Activated naive CD8-positive, alpha-beta T cell treated with anti-CD3 and anti-CD28 coated beads for 36 hours (primary cell): ENCODE results near the gene KRT34. TPM values are rescaled to one million over a fixed set of nuclear protein-coding genes. Genes with fewer than 3 reads are reported as not detected.
A peak's percentile ranks its signal among the peaks of the same experiment; 100 is the strongest.
"Not testable (repeated sequence)": the region's sequence is repeated elsewhere in the genome, so short reads cannot be mapped to it uniquely, and the experiment has no call there.

Experiments
- DNase-seq: peaks from one replicate; pipeline ENCODE4 v3.0.0; 2021
- H3K27ac Mint-ChIP-seq: one replicate; pipeline ENCODE4 v1.8.0; 2022; ENCODE audit warnings: mild to moderate bottlenecking, moderate library complexity, mixed read lengths
- H3K27me3 Mint-ChIP-seq: one replicate; pipeline ENCODE4 v1.8.0; 2022; ENCODE audit warnings: mild to moderate bottlenecking, mixed read lengths
- H3K36me3 Mint-ChIP-seq: one replicate; pipeline ENCODE4 v1.8.0; 2021; ENCODE audit warnings: mild to moderate bottlenecking, mixed read lengths
- H3K4me1 Mint-ChIP-seq: one replicate; pipeline ENCODE4 v1.8.0; 2021; ENCODE audit warnings: mixed read lengths
- H3K4me3 Mint-ChIP-seq: one replicate; pipeline ENCODE4 v1.8.0; 2022; ENCODE audit warnings: mild to moderate bottlenecking, moderate library complexity, mixed read lengths
- H3K9me3 Mint-ChIP-seq: one replicate; pipeline ENCODE4 v1.8.0; 2022; ENCODE audit warnings: mixed read lengths
- total RNA-seq, 2 experiments: library from RNA; stranded (reverse); gene quantifications; one replicate each; pipeline ENCODE4 v1.2.3, GENCODE V29; 2021

Gene KRT34
- total RNA-seq, 2 experiments from 2014 or later, result not detected

DNA sequence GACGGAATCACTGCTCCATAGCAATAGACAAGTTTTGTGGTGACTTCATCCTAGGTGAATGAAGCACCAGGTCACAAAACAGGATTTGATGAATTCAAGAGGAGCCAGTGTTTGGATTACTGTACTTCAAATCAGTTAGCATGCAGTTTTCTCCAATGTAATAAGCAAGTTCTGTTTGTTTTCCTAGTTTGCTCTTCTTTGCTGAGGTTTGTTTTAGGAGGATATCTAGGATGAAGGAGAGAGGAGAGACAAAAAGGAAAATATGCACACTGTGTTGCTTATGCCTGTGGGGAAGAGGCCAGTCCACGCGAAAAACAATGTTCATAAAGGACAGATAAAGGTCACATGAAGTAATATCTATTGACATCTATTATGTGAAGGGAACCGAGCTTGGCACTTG lies 33.3 kb upstream of the KRT34 start:
- Mint-ChIP-seq H3K4me3 (no peak overlapping the region), H3K27ac (no peak overlapping the region), H3K9me3 (no peaks in the 10 kb centered on the region), H3K27me3 (no peaks in the 10 kb centered on the region), H3K4me1 (peaks cover 7% of the 10 kb centered on the region), H3K36me3 (no peaks in the 10 kb centered on the region)
- no peak for DNase-seq

DNA sequence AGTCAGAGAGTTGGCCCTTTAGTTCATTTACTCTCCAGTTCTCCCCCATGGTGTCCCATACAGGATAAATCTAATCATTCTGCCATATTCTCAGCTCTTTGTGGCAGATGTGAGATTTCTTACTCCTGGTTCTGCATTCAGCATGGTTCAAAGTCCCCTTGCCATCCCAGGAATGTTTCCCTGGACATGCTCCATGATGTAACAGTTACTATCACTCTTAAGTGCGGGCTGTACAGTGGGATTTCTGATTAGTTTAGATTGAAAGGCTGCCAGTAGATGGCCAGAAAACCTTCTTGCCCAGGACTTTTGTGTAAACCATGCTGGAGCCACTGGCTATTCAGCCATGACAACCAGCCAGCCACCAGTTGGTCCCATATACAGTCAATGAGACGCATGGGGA lies 31.9 kb upstream of the KRT34 start:
- H3K27me3 Mint-ChIP-seq, result no peaks in the 10 kb centered on the region
- H3K4me1 Mint-ChIP-seq, result peaks cover 8% of the 10 kb centered on the region
- no peaks in the 10 kb centered on the region for H3K9me3 Mint-ChIP-seq
- H3K27ac Mint-ChIP-seq, result no peak overlapping the region
- no peak overlapping the region for H3K4me3 Mint-ChIP-seq
- no peak for DNase-seq
- no peaks in the 10 kb centered on the region for H3K36me3 Mint-ChIP-seq

DNA sequence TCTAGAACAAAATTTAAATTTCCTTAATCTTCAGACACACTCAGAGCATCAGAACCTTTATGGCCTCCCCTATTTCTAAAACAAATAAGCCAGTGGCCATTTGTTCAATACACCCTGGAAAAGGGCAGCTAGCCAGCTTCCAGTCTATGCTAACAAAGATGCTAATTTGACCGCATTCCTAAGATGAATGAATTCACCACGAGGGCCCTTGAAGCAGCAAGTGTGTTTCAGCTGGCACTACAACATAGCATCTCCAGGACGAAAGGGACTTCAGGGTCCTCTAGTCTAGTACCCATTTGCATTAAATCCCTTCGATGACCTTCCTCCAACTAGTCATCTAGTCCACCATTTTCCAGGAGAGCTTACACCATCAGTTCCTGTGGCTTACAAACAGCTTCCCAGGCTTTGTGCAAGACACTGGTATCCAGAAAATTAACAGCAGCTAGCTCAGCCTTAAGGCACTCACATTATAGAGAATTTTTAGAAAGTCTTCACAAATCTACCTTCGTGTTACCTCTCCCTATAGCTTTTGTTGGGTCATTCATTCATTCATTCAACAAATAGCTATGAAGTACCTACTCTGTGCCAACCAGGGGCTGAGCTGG lies 31.3 kb upstream of the KRT34 start:
- DNase-seq, result no peak
- H3K27ac Mint-ChIP-seq, result no peak overlapping the region
- H3K4me1 Mint-ChIP-seq, result peaks cover 10% of the 10 kb centered on the region
- no peak overlapping the region for H3K4me3 Mint-ChIP-seq
- H3K27me3 Mint-ChIP-seq, result no peaks in the 10 kb centered on the region
- no peaks in the 10 kb centered on the region for H3K36me3 Mint-ChIP-seq
- H3K9me3 Mint-ChIP-seq, result no peaks in the 10 kb centered on the region

DNA sequence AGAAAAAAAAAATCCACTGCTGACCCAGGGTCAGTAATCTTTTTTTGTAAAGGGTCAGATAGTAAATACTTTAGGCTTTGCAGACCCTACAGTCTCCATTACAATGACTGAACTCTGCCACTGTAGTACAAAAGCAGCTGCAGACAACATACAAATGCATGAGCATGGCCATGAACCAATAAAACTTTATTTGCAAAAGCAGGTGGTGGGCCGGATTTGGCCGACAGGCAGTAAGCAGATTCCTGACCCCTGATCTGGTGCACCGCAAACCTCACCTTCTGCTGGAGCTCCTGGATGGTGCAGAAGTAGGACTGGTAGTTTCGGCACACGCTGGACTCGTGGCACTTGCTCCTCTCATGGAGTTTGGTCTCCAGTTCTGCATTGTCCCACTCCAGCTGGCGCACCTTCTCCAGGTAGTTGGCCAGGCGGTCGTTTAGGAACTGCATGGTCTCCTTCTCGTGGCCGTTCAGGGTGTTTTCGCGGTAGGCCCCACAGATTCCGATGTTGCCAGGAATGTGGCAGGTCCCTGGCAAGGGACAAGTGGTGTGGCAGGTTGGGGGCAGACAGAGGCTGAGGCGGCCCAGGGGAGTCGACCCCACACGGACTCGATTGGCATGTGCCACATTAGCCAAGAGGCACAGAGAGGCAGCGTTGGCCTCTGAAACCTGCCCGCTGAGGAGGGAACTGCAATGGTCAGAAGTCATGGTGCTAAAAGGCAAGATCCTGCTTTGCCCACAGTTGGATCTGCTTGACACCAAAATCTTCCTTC lies 29.1 kb upstream of the KRT34 start:
- H3K27me3 Mint-ChIP-seq, result no peaks in the 10 kb centered on the region
- H3K4me1 Mint-ChIP-seq, result peaks cover 7% of the 10 kb centered on the region
- no peak overlapping the region for H3K4me3 Mint-ChIP-seq
- H3K36me3 Mint-ChIP-seq, result no peaks in the 10 kb centered on the region
- DNase-seq, result no peak
- no peaks in the 10 kb centered on the region for H3K9me3 Mint-ChIP-seq
- H3K27ac Mint-ChIP-seq, result no peak overlapping the region

DNA sequence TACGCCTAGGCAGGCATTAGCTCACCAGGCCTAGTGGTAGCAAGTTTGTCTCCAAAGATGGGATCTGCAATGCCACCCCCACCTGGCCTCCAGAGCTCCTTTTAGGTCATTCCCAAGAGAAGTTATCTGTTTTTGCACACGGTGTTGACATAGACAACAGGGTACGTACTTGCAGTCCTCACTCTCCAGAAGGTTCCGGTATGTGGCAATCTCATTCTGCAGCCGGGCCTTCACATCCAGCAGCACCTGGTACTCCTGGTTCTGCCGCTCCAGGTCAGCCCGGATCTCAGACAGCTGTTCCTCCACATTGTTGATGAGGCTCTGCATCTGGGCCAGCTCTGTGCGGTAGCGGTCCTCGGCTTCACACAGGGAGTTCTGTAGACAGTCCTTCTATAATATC lies 25.1 kb upstream of the KRT34 start:
- Mint-ChIP-seq H3K27me3 (peaks cover 2% of the 10 kb centered on the region), H3K36me3 (no peaks in the 10 kb centered on the region), H3K27ac (no peak overlapping the region), H3K4me1 (peaks cover 30% of the 10 kb centered on the region), H3K9me3 (no peaks in the 10 kb centered on the region), H3K4me3 (no peak overlapping the region)
- no peak for DNase-seq

DNA sequence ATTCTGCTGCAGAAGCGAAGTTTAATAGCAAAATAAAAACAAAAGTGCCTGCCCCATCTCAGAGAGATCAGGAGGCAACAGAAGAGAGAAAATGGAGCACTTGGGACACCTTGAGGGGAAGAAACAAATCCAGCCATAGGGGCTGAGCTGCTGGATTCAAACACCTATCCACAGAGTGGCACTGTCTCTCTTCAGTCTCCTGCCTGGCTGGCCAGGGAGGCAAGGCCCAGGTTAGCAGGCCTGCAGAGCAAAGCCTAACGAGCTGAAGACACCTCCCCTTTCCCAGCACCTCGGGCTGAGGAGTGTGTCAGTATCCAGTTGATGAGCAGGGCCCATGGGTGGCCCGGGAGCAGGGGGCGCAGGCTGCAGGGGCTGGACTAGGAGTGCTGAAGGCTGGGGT lies 24.1 kb upstream of the KRT34 start:
- no peak overlapping the region for H3K27ac Mint-ChIP-seq
- H3K4me3 Mint-ChIP-seq, result no peak overlapping the region
- H3K9me3 Mint-ChIP-seq, result no peaks in the 10 kb centered on the region
- peaks cover 31% of the 10 kb centered on the region for H3K4me1 Mint-ChIP-seq
- H3K36me3 Mint-ChIP-seq, result no peaks in the 10 kb centered on the region
- DNase-seq, result no peak
- peaks cover 3% of the 10 kb centered on the region for H3K27me3 Mint-ChIP-seq

DNA sequence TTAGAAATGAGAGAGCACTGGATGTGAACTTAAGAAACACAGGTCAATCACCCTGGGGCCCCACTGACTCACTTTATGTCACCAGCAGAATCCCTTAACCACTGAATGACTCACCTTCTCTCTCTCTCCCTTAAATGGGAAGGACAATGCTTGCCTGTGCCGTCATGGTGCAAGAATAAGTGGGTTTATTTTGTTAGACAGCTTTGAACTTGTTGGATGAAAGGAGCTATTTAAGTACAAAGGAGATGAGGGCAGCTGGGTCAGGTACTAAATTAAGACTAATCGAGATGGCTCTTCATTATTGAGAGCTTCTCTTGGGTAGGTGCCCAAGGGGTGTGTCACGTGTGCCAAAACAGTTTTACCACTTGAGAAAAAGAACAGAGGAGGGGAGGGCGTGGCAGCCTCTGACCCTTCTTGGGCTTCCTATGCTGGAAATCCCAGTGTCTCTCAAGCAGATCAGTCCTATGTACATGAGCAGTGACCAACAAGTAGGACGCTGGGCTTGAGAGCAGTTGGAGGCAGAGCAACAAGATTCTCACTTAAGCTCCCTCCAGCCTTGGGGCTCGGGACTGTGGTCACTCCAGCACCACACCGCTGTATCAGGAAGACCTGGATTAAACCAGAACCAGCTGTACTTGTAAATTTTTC lies 22.0 kb upstream of the KRT34 start:
- Mint-ChIP-seq H3K27ac (peak overlapping the region; percentile 62), H3K9me3 (no peaks in the 10 kb centered on the region), H3K4me1 (peaks cover 27% of the 10 kb centered on the region), H3K27me3 (peaks cover 3% of the 10 kb centered on the region), H3K4me3 (no peak overlapping the region), H3K36me3 (no peaks in the 10 kb centered on the region)
- peak; percentile 54 for DNase-seq

DNA sequence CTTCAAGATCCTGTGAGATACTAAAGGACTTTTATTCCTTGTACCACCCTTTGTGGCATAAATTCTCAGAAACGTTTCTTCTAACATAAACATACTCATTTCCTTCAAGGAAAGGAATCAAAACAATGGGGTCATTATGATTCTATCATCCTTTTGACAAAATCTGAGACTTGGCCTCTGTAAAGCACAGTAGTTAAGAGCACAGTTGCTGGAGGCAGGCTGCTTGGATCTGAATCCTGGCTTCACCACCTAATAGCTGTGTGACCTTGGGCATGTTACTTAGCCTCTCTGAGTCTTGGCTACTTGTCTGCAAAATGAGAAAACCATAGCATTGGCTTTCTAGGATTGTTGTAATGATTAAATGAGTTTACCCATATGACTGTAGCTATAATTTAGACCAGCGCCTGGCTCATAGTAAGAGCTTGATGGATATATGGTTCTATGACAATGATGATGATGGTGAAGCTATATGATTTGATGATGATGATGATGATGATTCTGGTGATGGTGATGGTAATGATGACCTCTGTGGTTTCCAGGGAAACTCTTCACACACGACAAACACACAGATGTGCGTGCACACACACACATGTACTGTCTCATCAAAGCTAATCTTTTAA lies 21.4 kb upstream of the KRT34 start:
- Mint-ChIP-seq H3K36me3 (no peaks in the 10 kb centered on the region), H3K27ac (peak overlapping the region; percentile 43), H3K27me3 (peaks cover 3% of the 10 kb centered on the region), H3K4me3 (no peak overlapping the region), H3K9me3 (no peaks in the 10 kb centered on the region), H3K4me1 (peaks cover 23% of the 10 kb centered on the region)
- no peak for DNase-seq

DNA sequence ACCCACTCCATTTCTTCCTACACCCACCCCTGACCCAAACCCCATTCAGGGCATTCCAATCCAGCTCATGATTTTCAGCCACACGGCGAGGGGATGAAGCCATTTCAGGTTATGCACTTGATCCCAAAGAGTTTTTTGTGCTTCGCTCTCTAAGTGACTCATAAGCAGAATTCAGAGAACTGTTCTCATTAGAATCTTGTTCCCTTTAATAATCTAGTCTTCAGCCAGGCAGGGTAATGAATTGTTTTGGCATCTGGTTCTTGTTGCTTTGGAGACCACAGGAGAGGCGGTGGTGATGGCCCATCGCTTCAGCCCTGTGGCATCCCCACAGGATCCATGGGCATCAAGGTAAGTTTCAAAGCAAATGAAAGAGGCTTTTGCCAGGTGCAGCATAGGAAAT lies 20.1 kb upstream of the KRT34 start:
- no peak overlapping the region for H3K4me3 Mint-ChIP-seq
- no peak for DNase-seq
- H3K9me3 Mint-ChIP-seq, result no peaks in the 10 kb centered on the region
- H3K27me3 Mint-ChIP-seq, result peaks cover 3% of the 10 kb centered on the region
- peaks cover 23% of the 10 kb centered on the region for H3K4me1 Mint-ChIP-seq
- no peaks in the 10 kb centered on the region for H3K36me3 Mint-ChIP-seq
- no peak overlapping the region for H3K27ac Mint-ChIP-seq

DNA sequence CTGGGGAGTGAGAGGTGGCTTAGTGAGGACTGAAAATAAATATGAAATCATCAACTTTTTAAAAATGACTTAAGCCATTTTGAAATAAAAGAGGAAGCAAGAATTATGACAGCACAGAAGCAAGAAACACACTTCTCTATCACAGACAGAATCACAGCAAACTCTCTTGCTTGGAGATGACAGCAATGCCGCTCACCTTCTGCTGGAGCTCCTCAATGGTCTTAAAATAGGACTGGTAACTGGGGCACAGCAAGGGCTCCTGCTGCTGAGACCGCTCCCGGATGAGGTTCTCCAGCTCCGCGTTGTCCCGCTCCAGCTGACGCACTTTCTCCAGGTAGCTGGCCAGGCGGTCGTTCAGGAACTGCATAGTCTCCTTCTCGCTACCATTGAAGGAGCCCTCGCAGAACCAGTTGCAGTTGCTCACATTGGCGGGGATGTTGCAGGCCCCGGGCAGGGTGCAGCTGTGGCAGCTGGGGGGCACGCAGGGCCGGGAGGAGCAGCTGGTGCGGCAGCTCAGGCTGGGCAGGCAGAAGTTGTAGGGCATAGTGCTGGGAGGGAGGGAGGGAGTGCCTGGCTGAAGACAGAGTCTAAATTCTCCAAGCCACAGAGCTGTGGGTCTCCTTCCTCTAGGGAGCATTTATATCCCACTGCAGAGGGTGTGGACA lies 15.0 kb upstream of the KRT34 start, which contains the start of gene KRT31:
Gene KRT31, minus strand, starts transcription at position 613 of the 665 bp plus-strand sequence. Its CDS starts 69 bp downstream, at position 544.
- Mint-ChIP-seq H3K4me3 (no peak within 1 kb of the TSS), H3K27me3 (no peaks in the 10 kb centered on the region), H3K9me3 (no peaks in the 10 kb centered on the region), H3K27ac (no peak within 1 kb of the TSS), H3K36me3 (no peaks in the 10 kb centered on the region), H3K4me1 (no peaks in the 10 kb centered on the region)
- no peak for DNase-seq

DNA sequence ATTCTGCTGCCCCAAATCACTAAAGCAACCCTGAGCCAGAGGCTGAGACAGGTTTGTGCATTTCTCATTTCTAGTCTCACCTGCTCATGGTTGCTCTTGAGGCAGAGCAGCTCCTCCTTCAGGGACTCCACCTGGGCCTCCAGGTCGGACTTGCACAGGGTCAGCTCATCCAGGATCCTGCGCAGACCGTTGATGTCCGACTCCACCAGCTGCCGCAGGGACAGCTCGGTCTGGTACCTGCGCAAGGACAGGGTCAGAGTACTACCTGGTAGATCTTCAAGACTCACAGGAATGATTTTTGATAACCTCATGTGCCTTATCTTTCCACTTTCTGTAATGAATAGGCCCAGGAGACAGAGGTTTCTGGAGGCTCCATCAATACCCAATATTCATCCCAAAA lies 14.2 kb upstream of the KRT34 start:
- no peak overlapping the region for H3K27ac Mint-ChIP-seq
- no peaks in the 10 kb centered on the region for H3K27me3 Mint-ChIP-seq
- H3K36me3 Mint-ChIP-seq, result no peaks in the 10 kb centered on the region
- H3K4me3 Mint-ChIP-seq, result no peak overlapping the region
- DNase-seq, result no peak
- no peaks in the 10 kb centered on the region for H3K9me3 Mint-ChIP-seq
- no peaks in the 10 kb centered on the region for H3K4me1 Mint-ChIP-seq

DNA sequence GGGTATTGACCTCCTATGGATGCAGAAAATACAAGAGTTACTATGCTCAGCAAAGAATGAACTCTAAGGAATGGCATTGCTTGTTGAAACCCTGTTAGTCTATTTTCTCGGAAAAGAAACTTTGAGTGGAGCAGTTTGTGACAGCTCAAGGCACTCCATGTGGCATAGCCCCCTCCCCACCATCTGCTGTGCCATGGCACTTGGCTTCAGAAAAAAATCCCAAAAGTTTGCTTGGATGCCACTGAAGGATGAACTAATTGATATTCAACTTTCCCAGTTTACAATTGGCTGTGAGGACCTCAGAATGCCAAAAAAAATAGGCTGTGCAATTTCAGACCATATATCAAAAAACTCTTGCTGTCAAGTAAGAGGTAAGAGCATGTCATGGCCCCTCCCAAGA lies 13.5 kb upstream of the KRT34 start:
- no peak for DNase-seq

DNA sequence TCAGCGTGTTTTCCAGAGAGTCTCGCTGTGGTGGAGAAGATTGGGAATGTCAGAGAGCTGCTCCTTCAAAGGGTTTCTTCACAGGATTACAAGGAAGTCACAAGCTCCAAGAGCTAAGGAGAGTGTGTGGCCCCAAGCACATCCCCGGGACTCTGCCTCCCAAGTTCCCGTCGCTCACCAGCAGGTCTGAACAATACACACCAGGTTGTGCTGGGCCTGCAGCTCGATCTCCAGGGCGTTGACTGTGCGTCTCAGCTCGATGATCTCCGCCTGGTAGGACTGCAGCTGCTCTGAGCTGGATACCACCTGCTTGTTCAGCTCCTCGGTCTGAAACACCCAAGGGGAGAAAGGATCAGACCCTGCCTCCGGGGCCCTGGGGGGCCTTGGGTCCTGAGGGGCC lies 12.9 kb upstream of the KRT34 start:
- not testable (repeated sequence) for H3K27me3 Mint-ChIP-seq, DNase-seq, H3K36me3 Mint-ChIP-seq, H3K27ac Mint-ChIP-seq, H3K4me3 Mint-ChIP-seq, H3K4me1 Mint-ChIP-seq, H3K9me3 Mint-ChIP-seq

More for the DNA sequence above, 13.5 kb upstream of the KRT34 start:
- Mint-ChIP-seq H3K27ac (no peak overlapping the region), H3K27me3 (no peaks in the 10 kb centered on the region), H3K4me3 (no peak overlapping the region), H3K9me3 (no peaks in the 10 kb centered on the region), H3K36me3 (no peaks in the 10 kb centered on the region), H3K4me1 (no peaks in the 10 kb centered on the region)

DNA sequence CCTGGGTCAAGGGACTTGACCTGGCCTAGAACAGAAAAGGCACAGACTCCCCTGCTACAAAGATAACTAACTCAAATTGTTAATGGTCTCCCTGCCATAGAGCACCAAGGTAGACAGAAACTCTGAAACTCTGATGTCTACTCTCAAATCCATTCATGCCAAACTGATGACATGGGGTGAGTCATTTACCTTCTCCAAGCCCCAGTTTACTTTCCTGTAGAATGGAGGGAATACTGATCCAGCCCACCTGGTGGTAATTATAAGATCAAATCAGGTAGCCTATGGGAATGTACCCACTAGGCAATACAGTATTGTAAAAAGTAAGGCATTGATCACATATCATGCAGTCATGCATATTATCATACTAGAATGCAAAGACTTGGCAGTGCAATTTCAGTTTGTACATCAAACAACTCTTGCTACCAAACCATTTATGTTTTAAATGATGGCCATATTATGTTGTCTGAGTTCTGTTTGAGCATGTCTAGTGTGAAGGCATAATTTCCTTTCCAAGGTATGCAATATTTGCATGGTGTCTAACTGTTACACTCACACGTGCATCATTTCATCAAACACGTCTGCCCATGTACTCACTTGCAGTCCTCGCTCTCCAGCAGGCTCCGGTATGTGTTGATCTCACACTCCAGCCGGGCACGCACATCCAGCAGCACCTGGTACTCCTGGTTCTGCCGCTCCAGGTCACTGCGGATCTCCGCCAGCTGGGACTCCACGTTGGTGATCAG lies 12.3 kb upstream of the KRT34 start:
- Mint-ChIP-seq H3K36me3 (no peaks in the 10 kb centered on the region), H3K27ac (no peak overlapping the region), H3K4me3 (no peak overlapping the region), H3K9me3 (no peaks in the 10 kb centered on the region), H3K27me3 (no peaks in the 10 kb centered on the region), H3K4me1 (no peaks in the 10 kb centered on the region)
- no peak for DNase-seq
